SU-DHL-6 (cell line): Measurements from ENCODE around the gene ABHD1.

Source experiments
- H2AFZ ChIP-seq: fragments of 200-600 bp; sonication (generic); 2 replicates; pipeline ENCODE4 v1.6.1; 2014; ENCODE audit warnings: low read depth, mild to moderate bottlenecking, moderate library complexity, mixed read lengths, antibody characterized with exemption, low read length; ENCODE audit not compliant: severe bottlenecking
- H3F3A ChIP-seq: fragments of 200-600 bp; shearing (Covaris generic); 2 replicates; pipeline ENCODE4 v1.6.0; 2016; ENCODE audit warnings: antibody characterized with exemption, mild to moderate bottlenecking; ENCODE audit not compliant: insufficient read depth
- H3K27ac ChIP-seq: fragments of 200-600 bp; sonication (generic); 2 replicates; pipeline ENCODE4 v1.5.1; 2016; ENCODE audit warnings: low read depth, mild to moderate bottlenecking, low read length, moderate library complexity, mixed read lengths
- H3K27me3 ChIP-seq: fragments of 200-600 bp; sonication (generic), shearing (Covaris generic); 2 replicates; pipeline ENCODE4 v1.6.0; 2014; ENCODE audit warnings: mild to moderate bottlenecking, low read length
- H3K36me3 ChIP-seq: fragments of 200-600 bp; sonication (generic); 2 replicates; pipeline ENCODE4 v1.6.1; 2014; ENCODE audit warnings: mild to moderate bottlenecking, low read length, mixed read lengths
- H3K4me2 ChIP-seq: fragments of 300-600, 200-600 bp; shearing (Covaris generic), sonication (generic); 2 replicates; pipeline ENCODE4 v1.6.0; 2014; ENCODE audit warnings: low read length, low read depth, mild to moderate bottlenecking; ENCODE audit not compliant: poor library complexity, severe bottlenecking
- H3K4me3 ChIP-seq: fragments of 200-600 bp; sonication (generic); 2 replicates; pipeline ENCODE4 v1.5.1; 2014; ENCODE audit warnings: antibody characterized with exemption, low read length, mild to moderate bottlenecking, mixed read lengths; ENCODE audit not compliant: insufficient read depth, poor library complexity, severe bottlenecking
- H3K79me2 ChIP-seq: fragments of 200-600 bp; sonication (generic); 2 replicates; pipeline ENCODE4 v1.6.1; 2014; ENCODE audit warnings: mild to moderate bottlenecking, low read length, moderate library complexity; ENCODE audit not compliant: insufficient read depth
- H3K9ac ChIP-seq: fragments of 200-600 bp; sonication (generic); 2 replicates; pipeline ENCODE4 v1.7.0; 2014; ENCODE audit warnings: mild to moderate bottlenecking, low read length
- H3K9me2 ChIP-seq: fragments of 200-600 bp; sonication (generic); replicated peaks from 2 replicates; pipeline ENCODE4 v1.6.1; 2014; ENCODE audit warnings: low read length; ENCODE audit not compliant: insufficient read depth
- H3K9me3 ChIP-seq: fragments of 200-600 bp; sonication (generic); 2 replicates; pipeline ENCODE4 v1.6.1; 2014; ENCODE audit warnings: low read length, mixed read lengths; ENCODE audit not compliant: insufficient read depth
- H4K20me1 ChIP-seq: fragments of 200-600 bp; sonication (generic); 2 replicates; pipeline ENCODE4 v1.6.1; 2014; ENCODE audit warnings: low read depth, mild to moderate bottlenecking, antibody characterized with exemption, low read length, moderate library complexity, mixed read lengths
- CTCF ChIP-seq: fragments of 200-600 bp; sonication (generic); IDR thresholded peaks from one replicate; pipeline ENCODE4 v1.5.1; 2017; ENCODE audit warnings: antibody characterized with exemption, mild to moderate bottlenecking, low read length, moderate library complexity; ENCODE audit not compliant: insufficient read depth, poor library complexity, severe bottlenecking
- EZH2phosphoT487 ChIP-seq: fragments of 200-600 bp; sonication (generic), shearing (Covaris generic); conservative IDR thresholded peaks from 2 replicates; pipeline ENCODE4 v1.6.1; 2018; ENCODE audit warnings: mild to moderate bottlenecking, antibody characterized with exemption, low read length, moderate library complexity, mixed read lengths

Gene ABHD1

GRCh38 chr2:27143285-27143684 lies 19.7 kb downstream of the ABHD1 start:
- H3K27ac ChIP-seq, result no peak overlapping the region
- TF ChIP-seq EZH2phosphoT487 (no peak), CTCF (no peak)
- no peaks in the 10 kb centered on the region for H3F3A ChIP-seq

GRCh38 chr2:27145682-27146081 lies 22.1 kb downstream of the ABHD1 start:
- Histone ChIP-seq H3K9me2 (no peaks in the 10 kb centered on the region), H3K4me2 (no peak overlapping the region), H3K4me3 (no peak overlapping the region), H3K27ac (no peak overlapping the region), H3K9ac (no peak overlapping the region), H2AFZ (no peak overlapping the region), H3K36me3 (no peaks in the 10 kb centered on the region), H3K27me3 (no peaks in the 10 kb centered on the region), H4K20me1 (no peaks in the 10 kb centered on the region), H3K9me3 (no peaks in the 10 kb centered on the region), H3F3A (no peaks in the 10 kb centered on the region), H3K79me2 (no peaks in the 10 kb centered on the region)
- TF ChIP-seq EZH2phosphoT487 (no peak), CTCF (no peak)

More at GRCh38 chr2:27143285-27143684, 19.7 kb downstream of the ABHD1 start:
- no peaks in the 10 kb centered on the region for H3K27me3 ChIP-seq
- H3K9me2 ChIP-seq, result no peaks in the 10 kb centered on the region
- H3K79me2 ChIP-seq, result no peaks in the 10 kb centered on the region
- no peaks in the 10 kb centered on the region for H3K9me3 ChIP-seq
- no peaks in the 10 kb centered on the region for H3K36me3 ChIP-seq
- no peak overlapping the region for H2AFZ ChIP-seq
- no peaks in the 10 kb centered on the region for H4K20me1 ChIP-seq
- H3K4me2 ChIP-seq, result no peak overlapping the region
- no peak overlapping the region for H3K4me3 ChIP-seq
- H3K9ac ChIP-seq, result no peak overlapping the region

- no peak overlapping the region for H3K27ac ChIP-seq
- H3K27me3 ChIP-seq, result no peaks in the 10 kb centered on the region
- no peak for TF ChIP-seq CTCF
- TF ChIP-seq EZH2phosphoT487, result no peak
- H3K4me3 ChIP-seq, result no peak overlapping the region
- H3K9me2 ChIP-seq, result no peaks in the 10 kb centered on the region
- no peak overlapping the region for H3K9ac ChIP-seq
- H3K9me3 ChIP-seq, result no peaks in the 10 kb centered on the region
- no peak overlapping the region for H2AFZ ChIP-seq
- H4K20me1 ChIP-seq, result no peaks in the 10 kb centered on the region
- no peaks in the 10 kb centered on the region for H3K36me3 ChIP-seq
- H3F3A ChIP-seq, result no peaks in the 10 kb centered on the region
- H3K4me2 ChIP-seq, result no peak overlapping the region
- H3K79me2 ChIP-seq, result no peaks in the 10 kb centered on the region
These were observed 24.3 kb downstream of the ABHD1 start for GRCh38 chr2:27147935-27148334.
